WTC11 (cell line): ENCODE data around the gene MGAT5B. TPM values are rescaled to one million over a fixed set of nuclear protein-coding genes. Genes with fewer than 3 reads are reported as not detected.

Source experiments
- JUN ChIP-seq: sonication (generic); formaldehyde crosslinking; IDR thresholded peaks from 2 replicates; pipeline ENCODE4 v1.8.0; 2023; ENCODE audit warnings: mild to moderate bottlenecking, missing genetic modification reagents
- RORB ChIP-seq: fragments of 250-450 bp; sonication (Bioruptor Pico); IDR thresholded peaks from 2 replicates; pipeline ENCODE4 v1.9.0; 2021; ENCODE audit warnings: mild to moderate bottlenecking
- TEAD1 ChIP-seq: sonication (generic); formaldehyde crosslinking; IDR thresholded peaks from 2 replicates; pipeline ENCODE4 v1.8.0; 2022; ENCODE audit warnings: mild to moderate bottlenecking, missing genetic modification reagents
- TEAD4 ChIP-seq: sonication (generic); formaldehyde crosslinking; IDR thresholded peaks from 2 replicates; pipeline ENCODE4 v1.8.0; 2022; ENCODE audit warnings: mild to moderate bottlenecking, missing genetic modification reagents
- total RNA-seq: library from RNA; stranded (reverse); gene quantifications from 3 replicates; pipeline ENCODE4 v1.2.3, GENCODE V29; 2021
- TF ChIP-seq, protein P1 (sequence below): sonication (generic); formaldehyde crosslinking; IDR thresholded peaks from 2 replicates; pipeline ENCODE4 v1.8.0; 2023; ENCODE audit warnings: mild to moderate bottlenecking, missing genetic modification reagents

MGAT5B gene
- total RNA-seq, 1 experiment from 2014 or later, result 11.6 TPM

DNA sequence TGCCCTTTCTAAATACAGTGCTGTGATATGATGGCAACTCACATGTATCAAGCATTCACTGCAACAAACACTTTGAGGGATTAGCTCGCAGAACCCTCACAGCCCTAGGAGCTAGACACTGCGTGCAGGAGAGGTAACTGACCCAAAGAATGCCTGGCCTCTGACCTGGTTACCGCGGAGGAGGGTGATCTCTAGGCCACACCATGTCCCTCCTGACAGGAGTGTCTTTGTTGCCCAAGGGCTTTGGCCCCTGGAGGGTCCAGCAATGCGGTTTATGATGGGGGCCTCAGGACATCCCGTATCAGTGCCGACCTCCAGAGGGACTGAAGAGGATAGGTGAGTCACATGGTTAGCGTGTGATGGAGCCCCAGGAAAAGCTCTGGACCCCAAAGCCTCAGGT is 130.6 kb downstream of the MGAT5B start (continued):
- TF ChIP-seq, protein P1, sequence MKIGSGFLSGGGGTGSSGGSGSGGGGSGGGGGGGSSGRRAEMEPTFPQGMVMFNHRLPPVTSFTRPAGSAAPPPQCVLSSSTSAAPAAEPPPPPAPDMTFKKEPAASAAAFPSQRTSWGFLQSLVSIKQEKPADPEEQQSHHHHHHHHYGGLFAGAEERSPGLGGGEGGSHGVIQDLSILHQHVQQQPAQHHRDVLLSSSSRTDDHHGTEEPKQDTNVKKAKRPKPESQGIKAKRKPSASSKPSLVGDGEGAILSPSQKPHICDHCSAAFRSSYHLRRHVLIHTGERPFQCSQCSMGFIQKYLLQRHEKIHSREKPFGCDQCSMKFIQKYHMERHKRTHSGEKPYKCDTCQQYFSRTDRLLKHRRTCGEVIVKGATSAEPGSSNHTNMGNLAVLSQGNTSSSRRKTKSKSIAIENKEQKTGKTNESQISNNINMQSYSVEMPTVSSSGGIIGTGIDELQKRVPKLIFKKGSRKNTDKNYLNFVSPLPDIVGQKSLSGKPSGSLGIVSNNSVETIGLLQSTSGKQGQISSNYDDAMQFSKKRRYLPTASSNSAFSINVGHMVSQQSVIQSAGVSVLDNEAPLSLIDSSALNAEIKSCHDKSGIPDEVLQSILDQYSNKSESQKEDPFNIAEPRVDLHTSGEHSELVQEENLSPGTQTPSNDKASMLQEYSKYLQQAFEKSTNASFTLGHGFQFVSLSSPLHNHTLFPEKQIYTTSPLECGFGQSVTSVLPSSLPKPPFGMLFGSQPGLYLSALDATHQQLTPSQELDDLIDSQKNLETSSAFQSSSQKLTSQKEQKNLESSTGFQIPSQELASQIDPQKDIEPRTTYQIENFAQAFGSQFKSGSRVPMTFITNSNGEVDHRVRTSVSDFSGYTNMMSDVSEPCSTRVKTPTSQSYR, result no peak
- no peak for TF ChIP-seq TEAD1 (CRISPR knock-in tag)
- TF ChIP-seq JUN, result no peak
- TF ChIP-seq TEAD4 (CRISPR knock-in tag), result no peak
- no peak for TF ChIP-seq RORB (CRISPR knock-in tag)

Other genes with a start within 250 kb of the MGAT5B start
- gene ST6GALNAC1, start 224.6 kb upstream of the MGAT5B start, total RNA-seq, result 0.13 to 0.37 TPM (median 0.16 TPM) in 3 replicates
- 46.5 to 53.7 TPM (median 48.2 TPM) in 3 replicates for gene MXRA7, start 157.4 kb upstream of the MGAT5B start, total RNA-seq
- 20.3 to 23.8 TPM (median 21.6 TPM) in 3 replicates for gene JMJD6, start 141.8 kb upstream of the MGAT5B start, total RNA-seq
- 43.3 to 48.5 TPM (median 48.3 TPM) in 3 replicates for gene METTL23, start 141.6 kb upstream of the MGAT5B start, total RNA-seq
- 355 to 410 TPM (median 407 TPM) in 3 replicates for gene SRSF2, start 131.1 kb upstream of the MGAT5B start, total RNA-seq
- gene MFSD11, start 130.3 kb upstream of the MGAT5B start, total RNA-seq, result 16.6 to 26.4 TPM (median 24.1 TPM) in 3 replicates